GM19372 (cell line): ENCODE data around the gene GCAT.

ENCODE experiments used
- ATAC-seq: cut with Tn5 transposase; IDR thresholded peaks from one replicate; pipeline ENCODE4 v1.9.1; 2021; ENCODE audit warnings: mild to moderate bottlenecking, low read depth, moderate library complexity; ENCODE audit not compliant: unreplicated experiment

GCAT gene

GRCh38 chr22:37806409-37807333, 1.1 kb upstream of the GCAT start:
- no peak for ATAC-seq

- ATAC-seq = no peak
Observed at GRCh38 chr22:37808294-37808657, 542 bp downstream of the GCAT start.

GRCh38 chr22:37809672-37810333, 2.1 kb downstream of the GCAT start:
- no peak for ATAC-seq

GRCh38 chr22:37811867-37812266, 4.1 kb downstream of the GCAT start:
- ATAC-seq = no peak

- ATAC-seq = no peak
Observed at GRCh38 chr22:37812869-37813678, 5.3 kb downstream of the GCAT start.

GRCh38 chr22:37815593-37815992, 7.9 kb downstream of the GCAT start:
- ATAC-seq = no peak

- no peak for ATAC-seq
Observed at GRCh38 chr22:37816543-37817180, 8.9 kb downstream of the GCAT start.

GRCh38 chr22:37817705-37818408, 10.1 kb downstream of the GCAT start:
- ATAC-seq = no peak

- ATAC-seq = no peak
Observed at GRCh38 chr22:37818409-37819104, 10.8 kb downstream of the GCAT start.

GRCh38 chr22:37819105-37819433, 11.3 kb downstream of the GCAT start:
- ATAC-seq = no peak

- ATAC-seq = no peak
Observed at GRCh38 chr22:37820350-37820749, 12.6 kb downstream of the GCAT start.

- no peak for ATAC-seq
Observed at GRCh38 chr22:37822079-37822833, 14.5 kb downstream of the GCAT start.

- no peak for ATAC-seq
Observed at GRCh38 chr22:37823134-37823985, 15.6 kb downstream of the GCAT start, which contains the start of gene GALR3. Gene GALR3, plus strand, starts transcription at chr22:37823382. Its CDS starts 25 bp downstream, at chr22:37823407.

- no peak for ATAC-seq
Observed at GRCh38 chr22:37824674-37825641, 17.2 kb downstream of the GCAT start.

- ATAC-seq = no peak
Observed at GRCh38 chr22:37827056-37827455, 19.3 kb downstream of the GCAT start.

- ATAC-seq = no peak
Observed at GRCh38 chr22:37830093-37830842, 22.5 kb downstream of the GCAT start.
